Karpas-422 (cell line): ENCODE results near the gene EPC1. TPM values are rescaled to one million over a fixed set of nuclear protein-coding genes. Genes with fewer than 3 reads are reported as not detected.
"Not testable (repeated sequence)": the region's sequence is repeated elsewhere in the genome, so short reads cannot be mapped to it uniquely, and the experiment has no call there.

Experiments used
- DNase-seq: peaks from one replicate; pipeline ENCODE4 v3.0.0-alpha.2; 2015
- H2AFZ ChIP-seq: fragments of 200-600 bp; sonication (generic); 2 replicates; pipeline ENCODE4 v1.6.1; 2014; ENCODE audit warnings: antibody characterized with exemption, low read length, mixed read lengths
- H3K27ac ChIP-seq: fragments of 200-600 bp; sonication (generic); 2 replicates; pipeline ENCODE4 v1.5.1; 2014; ENCODE audit warnings: mild to moderate bottlenecking, low read length, moderate library complexity
- H3K27me3 ChIP-seq: fragments of 200-600 bp; sonication (generic); 2 replicates; pipeline ENCODE4 v1.6.1; 2014; ENCODE audit warnings: low read length, mixed read lengths
- H3K36me3 ChIP-seq: fragments of 200-600 bp; sonication (generic); 2 replicates; pipeline ENCODE4 v1.6.1; 2014; ENCODE audit warnings: low read length, mixed read lengths; ENCODE audit not compliant: insufficient read depth
- H3K4me1 ChIP-seq: fragments of 200-600 bp; sonication (generic); 2 replicates; pipeline ENCODE4 v1.6.1; 2014; ENCODE audit warnings: mild to moderate bottlenecking, low read length, mixed read lengths
- H3K4me2 ChIP-seq: fragments of 200-600 bp; sonication (generic); 2 replicates; pipeline ENCODE4 v1.6.1; 2014; ENCODE audit warnings: low read length, low read depth, mild to moderate bottlenecking; ENCODE audit not compliant: poor library complexity, severe bottlenecking
- H3K4me3 ChIP-seq: fragments of 200-600 bp; sonication (generic); 2 replicates; pipeline ENCODE4 v1.5.1; 2014; ENCODE audit warnings: mild to moderate bottlenecking, antibody characterized with exemption, low read length, mixed read lengths
- H3K79me2 ChIP-seq: fragments of 200-600 bp; sonication (generic); 2 replicates; pipeline ENCODE4 v1.6.1; 2014; ENCODE audit warnings: mild to moderate bottlenecking, low read length, mixed read lengths
- H3K9ac ChIP-seq: fragments of 200-600 bp; sonication (generic); 2 replicates; pipeline ENCODE4 v1.6.0; 2014; ENCODE audit warnings: low read length
- H3K9me2 ChIP-seq: fragments of 200-600 bp; sonication (generic), shearing (Covaris generic); replicated peaks from 2 replicates; pipeline ENCODE4 v1.6.0; 2014; ENCODE audit warnings: mild to moderate bottlenecking, low read length, moderate library complexity; ENCODE audit not compliant: insufficient read depth
- H3K9me3 ChIP-seq: fragments of 300-700, 200-600 bp; sonication (generic); 2 replicates; pipeline ENCODE4 v1.6.1; 2014; ENCODE audit warnings: low read length, mixed read lengths
- H4K20me1 ChIP-seq: fragments of 200-600 bp; sonication (generic); 2 replicates; pipeline ENCODE4 v1.6.1; 2014; ENCODE audit warnings: mild to moderate bottlenecking, antibody characterized with exemption, low read length, low read depth; ENCODE audit not compliant: insufficient read depth
- total RNA-seq: library from RNA; depleted of rRNA; stranded (reverse); fragments of >200 nt; shearing (Covaris generic); gene quantifications from 2 replicates; pipeline ENCODE4 v1.2.3, GENCODE V29; 2014; ENCODE audit warnings: low replicate concordance

The EPC1 gene
- total RNA-seq, 1 experiment from 2014 or later, result 56.9 TPM

GRCh38 chr10:32256613-32257437, 90.1 kb downstream of the EPC1 start:
- DNase-seq, result peak; percentile 89
- H4K20me1 ChIP-seq, result no peaks in the 10 kb centered on the region
- H3K27ac ChIP-seq, result no peak overlapping the region
- no peaks in the 10 kb centered on the region for H3K27me3 ChIP-seq
- peak overlapping the region; percentile 92 for H2AFZ ChIP-seq
- H3K4me2 ChIP-seq, result peak overlapping the region; percentile 67
- H3K36me3 ChIP-seq, result no peaks in the 10 kb centered on the region
- H3K9ac ChIP-seq, result peak overlapping the region; percentile 23; the same call in 1 of the 2 replicates
- no peaks in the 10 kb centered on the region for H3K79me2 ChIP-seq
- no peaks in the 10 kb centered on the region for H3K9me2 ChIP-seq
- no peaks in the 10 kb centered on the region for H3K9me3 ChIP-seq
- H3K4me1 ChIP-seq, result peaks cover 6% of the 10 kb centered on the region
- peak overlapping the region; percentile 35; the same call in 1 of the 2 replicates for H3K4me3 ChIP-seq

- H2AFZ ChIP-seq, result no peak overlapping the region
- H3K4me1 ChIP-seq, result peaks cover 6% of the 10 kb centered on the region
- no peaks in the 10 kb centered on the region for H4K20me1 ChIP-seq
- H3K9ac ChIP-seq, result no peak overlapping the region
- no peak overlapping the region for H3K4me3 ChIP-seq
- H3K9me3 ChIP-seq, result no peaks in the 10 kb centered on the region
- H3K4me2 ChIP-seq, result no peak overlapping the region
- H3K27me3 ChIP-seq, result no peaks in the 10 kb centered on the region
- H3K9me2 ChIP-seq, result no peaks in the 10 kb centered on the region
- no peak for DNase-seq
- no peak overlapping the region for H3K27ac ChIP-seq
- H3K79me2 ChIP-seq, result no peaks in the 10 kb centered on the region
- H3K36me3 ChIP-seq, result no peaks in the 10 kb centered on the region
These were observed 93.1 kb downstream of the EPC1 start for GRCh38 chr10:32253821-32254220.

- H3K4me2 ChIP-seq, result no peak overlapping the region
- H3K36me3 ChIP-seq, result no peaks in the 10 kb centered on the region
- no peaks in the 10 kb centered on the region for H3K27me3 ChIP-seq
- H3K4me3 ChIP-seq, result no peak overlapping the region
- no peak overlapping the region for H3K9ac ChIP-seq
- no peaks in the 10 kb centered on the region for H3K79me2 ChIP-seq
- no peaks in the 10 kb centered on the region for H4K20me1 ChIP-seq
- no peak for DNase-seq
- H3K4me1 ChIP-seq, result peaks cover 6% of the 10 kb centered on the region
- H3K27ac ChIP-seq, result no peak overlapping the region
- H3K9me2 ChIP-seq, result no peaks in the 10 kb centered on the region
- H3K9me3 ChIP-seq, result no peaks in the 10 kb centered on the region
- no peak overlapping the region for H2AFZ ChIP-seq
These were observed 93.7 kb downstream of the EPC1 start for GRCh38 chr10:32253276-32253675.

GRCh38 chr10:32250489-32250888, 96.5 kb downstream of the EPC1 start:
- H3K27ac ChIP-seq, DNase-seq, H3K4me1 ChIP-seq, H3K9me3 ChIP-seq, H3K36me3 ChIP-seq, H3K79me2 ChIP-seq, H2AFZ ChIP-seq, H3K9ac ChIP-seq, H3K4me3 ChIP-seq, H4K20me1 ChIP-seq, H3K4me2 ChIP-seq, H3K9me2 ChIP-seq, H3K27me3 ChIP-seq: not testable (repeated sequence)

GRCh38 chr10:32246685-32247084, 100.3 kb downstream of the EPC1 start:
- no peak for DNase-seq
- no peaks in the 10 kb centered on the region for H3K4me1 ChIP-seq
- no peaks in the 10 kb centered on the region for H3K27me3 ChIP-seq

GRCh38 chr10:32245760-32246159, 101.2 kb downstream of the EPC1 start:
- H3K79me2 ChIP-seq, result no peaks in the 10 kb centered on the region
- no peak for DNase-seq
- no peaks in the 10 kb centered on the region for H3K36me3 ChIP-seq
- H3K27me3 ChIP-seq, result no peaks in the 10 kb centered on the region
- no peaks in the 10 kb centered on the region for H3K4me1 ChIP-seq
- no peak overlapping the region for H3K4me2 ChIP-seq
- H3K9ac ChIP-seq, result no peak overlapping the region
- no peak overlapping the region for H3K4me3 ChIP-seq
- no peaks in the 10 kb centered on the region for H3K9me2 ChIP-seq
- H4K20me1 ChIP-seq, result no peaks in the 10 kb centered on the region
- H3K9me3 ChIP-seq, result no peaks in the 10 kb centered on the region
- no peak overlapping the region for H2AFZ ChIP-seq
- no peak overlapping the region for H3K27ac ChIP-seq

More at GRCh38 chr10:32246685-32247084, 100.3 kb downstream of the EPC1 start:
- H3K79me2 ChIP-seq, result no peaks in the 10 kb centered on the region
- H3K36me3 ChIP-seq, result no peaks in the 10 kb centered on the region
- H3K4me2 ChIP-seq, result no peak overlapping the region
- no peak overlapping the region for H3K27ac ChIP-seq
- H3K4me3 ChIP-seq, result no peak overlapping the region
- no peak overlapping the region for H2AFZ ChIP-seq
- no peaks in the 10 kb centered on the region for H4K20me1 ChIP-seq
- H3K9ac ChIP-seq, result no peak overlapping the region
- H3K9me2 ChIP-seq, result no peaks in the 10 kb centered on the region
- no peaks in the 10 kb centered on the region for H3K9me3 ChIP-seq

- no peaks in the 10 kb centered on the region for H4K20me1 ChIP-seq
- H3K36me3 ChIP-seq, result no peaks in the 10 kb centered on the region
- H3K27ac ChIP-seq, result no peak overlapping the region
- H3K4me1 ChIP-seq, result no peaks in the 10 kb centered on the region
- H3K4me3 ChIP-seq, result no peak overlapping the region
- H3K27me3 ChIP-seq, result no peaks in the 10 kb centered on the region
- no peak overlapping the region for H3K4me2 ChIP-seq
- no peaks in the 10 kb centered on the region for H3K79me2 ChIP-seq
- no peak overlapping the region for H2AFZ ChIP-seq
- no peaks in the 10 kb centered on the region for H3K9me2 ChIP-seq
- H3K9me3 ChIP-seq, result no peaks in the 10 kb centered on the region
- DNase-seq, result no peak
- H3K9ac ChIP-seq, result no peak overlapping the region
These were observed 102.3 kb downstream of the EPC1 start for GRCh38 chr10:32244421-32245207.

GRCh38 chr10:32244011-32244410, 102.9 kb downstream of the EPC1 start:
- H3K9ac ChIP-seq, result no peak overlapping the region
- H3K27me3 ChIP-seq, result no peaks in the 10 kb centered on the region
- no peaks in the 10 kb centered on the region for H3K36me3 ChIP-seq
- no peaks in the 10 kb centered on the region for H4K20me1 ChIP-seq
- H3K4me2 ChIP-seq, result no peak overlapping the region
- no peaks in the 10 kb centered on the region for H3K79me2 ChIP-seq
- no peak overlapping the region for H3K4me3 ChIP-seq
- H3K27ac ChIP-seq, result no peak overlapping the region
- H3K9me3 ChIP-seq, result no peaks in the 10 kb centered on the region
- H2AFZ ChIP-seq, result no peak overlapping the region
- no peaks in the 10 kb centered on the region for H3K4me1 ChIP-seq
- no peak for DNase-seq
- H3K9me2 ChIP-seq, result no peaks in the 10 kb centered on the region
